HG03064 (cell line): ENCODE data around the gene CRTAP.
"Not testable (repeated sequence)": the region's sequence is repeated elsewhere in the genome, so short reads cannot be mapped to it uniquely, and the experiment has no call there.

Experiments
- ATAC-seq: cut with Tn5 transposase; IDR thresholded peaks from one replicate; pipeline ENCODE4 v1.9.1; 2021; ENCODE audit warnings: low read depth; ENCODE audit not compliant: unreplicated experiment

The CRTAP gene

GRCh38 chr3:33113772-33114621, at the start of gene CRTAP:
TSS of gene CRTAP (plus strand) at chr3:33114014. CDS start at chr3:33114078, 64 bp downstream.
- ATAC-seq = peak; percentile 80

GRCh38 chr3:33064929-33065328, 48.9 kb upstream of the CRTAP start:
- ATAC-seq = no peak

GRCh38 chr3:33067484-33067883, 46.3 kb upstream of the CRTAP start:
- ATAC-seq = no peak

- ATAC-seq = not testable (repeated sequence)
Observed at GRCh38 chr3:33069862-33070261, 44.0 kb upstream of the CRTAP start.

GRCh38 chr3:33071181-33071580, 42.6 kb upstream of the CRTAP start:
- no peak for ATAC-seq

GRCh38 chr3:33071946-33072345, 41.9 kb upstream of the CRTAP start:
- ATAC-seq = no peak

GRCh38 chr3:33074217-33075067, 39.4 kb upstream of the CRTAP start:
- ATAC-seq = no peak

GRCh38 chr3:33075995-33076394, 37.8 kb upstream of the CRTAP start:
- no peak for ATAC-seq

- ATAC-seq = no peak
Observed at GRCh38 chr3:33076952-33077351, 36.9 kb upstream of the CRTAP start.

GRCh38 chr3:33077976-33078375, 35.8 kb upstream of the CRTAP start:
- no peak for ATAC-seq

GRCh38 chr3:33079813-33080212, 34.0 kb upstream of the CRTAP start:
- ATAC-seq = not testable (repeated sequence)

GRCh38 chr3:33081812-33082211, 32.0 kb upstream of the CRTAP start:
- no peak for ATAC-seq

- ATAC-seq = no peak
Observed at GRCh38 chr3:33083958-33084357, 29.9 kb upstream of the CRTAP start.

GRCh38 chr3:33088691-33089090, 25.1 kb upstream of the CRTAP start:
- no peak for ATAC-seq

- ATAC-seq = peak; percentile 79
Observed at GRCh38 chr3:33089515-33089914, 24.3 kb upstream of the CRTAP start.

GRCh38 chr3:33091746-33092145, 22.1 kb upstream of the CRTAP start:
- no peak for ATAC-seq

GRCh38 chr3:33092496-33093254, 21.1 kb upstream of the CRTAP start:
- no peak for ATAC-seq

- ATAC-seq = no peak
Observed at GRCh38 chr3:33093847-33094246, 20.0 kb upstream of the CRTAP start.

- no peak for ATAC-seq
Observed at GRCh38 chr3:33095436-33095835, 18.4 kb upstream of the CRTAP start.

- ATAC-seq = peak; percentile 46
Observed at GRCh38 chr3:33096093-33096868, 17.5 kb upstream of the CRTAP start.
